Liver (tissue), 9 donors: ENCODE results near the gene FBXW7. TPM values are rescaled to one million over a fixed set of nuclear protein-coding genes. Genes with fewer than 3 reads are reported as not detected.

Source experiments
- DNase-seq: peaks from one replicate; pipeline ENCODE4 v3.0.0-alpha.2; 2017; ENCODE audit warnings: low spot score
- H3K27ac ChIP-seq, 2 donors: one replicate each; pipeline ENCODE4 v1.7.0; 2013; ENCODE audit warnings: inconsistent platforms in 2 of 2, low read length in 2 of 2, control low read depth in 1 of 2, low read depth in 1 of 2, mild to moderate bottlenecking in 1 of 2
- H3K27me3 ChIP-seq, 4 donors: one replicate each; pipeline versions ENCODE4 v1.6.1 to v1.7.0; 2013; ENCODE audit warnings: low read length in 3 of 4, inconsistent platforms in 1 of 4, mild to moderate bottlenecking in 1 of 4, moderate library complexity in 1 of 4; ENCODE audit not compliant: control insufficient read depth in 4 of 4, insufficient read depth in 4 of 4
- H3K36me3 ChIP-seq, 4 donors: one replicate each; pipeline versions ENCODE4 v1.6.1 to v1.7.0; 2013; ENCODE audit warnings: low read length in 3 of 4, mild to moderate bottlenecking in 3 of 4, low read depth in 1 of 4, moderate library complexity in 1 of 4; ENCODE audit not compliant: control insufficient read depth in 4 of 4, insufficient read depth in 3 of 4
- H3K4me1 ChIP-seq, 4 donors: one replicate each; pipeline versions ENCODE4 v1.6.1 to v1.7.0; 2013; ENCODE audit warnings: low read length in 3 of 4, mild to moderate bottlenecking in 3 of 4, moderate library complexity in 1 of 4; ENCODE audit not compliant: control insufficient read depth in 4 of 4, insufficient read depth in 4 of 4
- H3K4me3 ChIP-seq, 3 donors: one replicate each; pipeline versions ENCODE4 v1.6.1 to v1.7.0; 2013; ENCODE audit warnings: low read length in 3 of 3, control low read depth in 1 of 3, low read depth in 1 of 3, mild to moderate bottlenecking in 1 of 3
- H3K9ac ChIP-seq, 2 donors: one replicate each; pipeline ENCODE4 v1.7.0; 2013; ENCODE audit warnings: low read length in 2 of 2, mild to moderate bottlenecking in 2 of 2, moderate library complexity in 2 of 2, control low read depth in 1 of 2, low read depth in 1 of 2
- H3K9me3 ChIP-seq, 4 donors: one replicate each; pipeline versions ENCODE4 v1.6.1 to v1.7.0; 2013; ENCODE audit warnings: low read length in 3 of 4; ENCODE audit not compliant: control insufficient read depth in 4 of 4
- CTCF ChIP-seq: fragments of 150-350 bp; IDR thresholded peaks from 2 replicates; pipeline ENCODE4 v1.5.1; 2017; ENCODE audit warnings: improper control_type of control experiment, low read depth, low read length; ENCODE audit not compliant: missing input control
- EGR1 ChIP-seq, 2 donors: IDR thresholded peaks; 2 replicates each; pipeline ENCODE4 v1.6.1; 2016 to 2018; ENCODE audit warnings: antibody characterized with exemption in 2 of 2, low read depth in 2 of 2
- FOXA1 ChIP-seq: IDR thresholded peaks from 2 replicates; pipeline ENCODE4 v1.6.1; 2016; ENCODE audit warnings: antibody characterized with exemption
- HNF4A ChIP-seq, 2 donors: conservative IDR thresholded peaks; 2 replicates each; pipeline ENCODE4 v1.6.1; 2016; ENCODE audit warnings: antibody characterized with exemption in 2 of 2, mild to moderate bottlenecking in 2 of 2
- JUND ChIP-seq, 2 donors: IDR thresholded peaks; 2 replicates each; pipeline ENCODE4 v1.6.1; 2016; ENCODE audit warnings: antibody characterized with exemption in 2 of 2
- NR2F2 ChIP-seq: IDR thresholded peaks from 2 replicates; pipeline ENCODE4 v1.6.1; 2016; ENCODE audit warnings: antibody characterized with exemption
- RAD21 ChIP-seq, 2 donors: IDR thresholded peaks; 2 replicates each; pipeline ENCODE4 v1.6.1; 2016; ENCODE audit warnings: antibody characterized with exemption in 2 of 2, mild to moderate bottlenecking in 2 of 2
- REST ChIP-seq: IDR thresholded peaks from 2 replicates; pipeline ENCODE4 v1.6.1; 2016; ENCODE audit warnings: antibody characterized with exemption, mild to moderate bottlenecking
- SP1 ChIP-seq: IDR thresholded peaks from 2 replicates; pipeline ENCODE4 v1.6.1; 2018; ENCODE audit warnings: antibody characterized with exemption, mild to moderate bottlenecking
- TAF1 ChIP-seq: conservative IDR thresholded peaks from 2 replicates; pipeline ENCODE4 v1.6.1; 2016; ENCODE audit warnings: antibody characterized with exemption, mild to moderate bottlenecking
- YY1 ChIP-seq: IDR thresholded peaks from 2 replicates; pipeline ENCODE4 v1.6.1; 2016; ENCODE audit warnings: antibody characterized with exemption, mild to moderate bottlenecking
- WGBS: extraction: QIAGEN DNeasy Blood & Tissue Kit; methylation state at CpG from one replicate; pipeline ENCODE4 v1.1.7; 2013; 5-methylcytosine and 5-hydroxymethylcytosine counted together
- polyA plus RNA-seq, 2 donors: library from polyadenylated mRNA; stranded (reverse) in 1 of 2; unstranded in 1 of 2; fragments of 200-250 nt in 1 of 2; fragments of >200 nt in 1 of 2; fragmentation: Nextera tagmentation in 1 of 2; extraction: Ambion mirVana in 1 of 2; gene quantifications; one replicate each; pipeline versions ENCODE4 v1.2.1 to v1.2.3, GENCODE V29; 2013 to 2015
- total RNA-seq, 2 donors: library from RNA; depleted of rRNA; stranded (reverse); fragments of >200 nt; gene quantifications; one replicate each; pipeline ENCODE4 v1.2.3, GENCODE V29; 2014
- TF ChIP-seq, protein P1 (sequence below): IDR thresholded peaks from 2 replicates; pipeline ENCODE4 v1.6.1; 2016; ENCODE audit warnings: antibody characterized with exemption
- donor health status: healthy.
- donor health status: healthy.
- donor health status: healthy.
- donor health status: healthy.
- donor health status: healthy.

The FBXW7 gene
- total and polyA plus RNA-seq, 4 donors: 4.0 to 56.9 (median 16.1) TPM

DNA sequence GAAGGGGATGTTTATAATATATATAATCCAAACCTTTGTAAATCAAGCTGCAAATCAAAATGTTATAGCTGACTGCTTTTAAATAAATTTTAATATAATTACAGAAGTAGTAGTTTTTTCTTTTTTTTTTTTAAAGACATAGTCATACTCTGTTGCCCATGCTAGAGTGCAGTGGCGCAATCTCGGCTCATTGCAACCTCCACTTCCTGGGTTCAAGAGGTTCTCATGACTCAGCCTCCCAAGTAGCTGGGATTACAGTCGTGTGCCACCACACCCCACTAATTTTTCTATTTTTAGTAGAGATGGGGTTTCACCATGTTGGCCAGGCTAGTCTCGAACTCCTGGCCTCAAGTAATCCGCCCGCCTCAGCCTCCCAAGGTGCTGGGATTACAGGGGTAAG, 178.7 kb downstream of the FBXW7 start:
- Histone ChIP-seq H3K36me3 (no peaks in the 10 kb centered on the region), H3K4me1 (peaks cover 1 to 21% (median 8%) of the 10 kb centered on the region in 4 donors), H3K27ac (no peak overlapping the region), H3K9me3 (no peaks in the 10 kb centered on the region), H3K27me3 (no peaks in the 10 kb centered on the region), H3K9ac (no peak overlapping the region), H3K4me3 (no peak overlapping the region)
- no peak for DNase-seq
- 89% methylated on average over 6 of the region's 6 CpGs for WGBS
- no peak for TF ChIP-seq CTCF
- TF ChIP-seq YY1: no peak
- TF ChIP-seq TAF1: no peak
- no peak for TF ChIP-seq NR2F2
- TF ChIP-seq HNF4A (conservative IDR thresholded peaks at IDR 0.05): no peak
- TF ChIP-seq FOXA1: no peak
- TF ChIP-seq SP1: no peak
- TF ChIP-seq EGR1 (IDR thresholded peaks at IDR 0.05; ENCODE audit: low read depth in 2 of 2): no peak

DNA sequence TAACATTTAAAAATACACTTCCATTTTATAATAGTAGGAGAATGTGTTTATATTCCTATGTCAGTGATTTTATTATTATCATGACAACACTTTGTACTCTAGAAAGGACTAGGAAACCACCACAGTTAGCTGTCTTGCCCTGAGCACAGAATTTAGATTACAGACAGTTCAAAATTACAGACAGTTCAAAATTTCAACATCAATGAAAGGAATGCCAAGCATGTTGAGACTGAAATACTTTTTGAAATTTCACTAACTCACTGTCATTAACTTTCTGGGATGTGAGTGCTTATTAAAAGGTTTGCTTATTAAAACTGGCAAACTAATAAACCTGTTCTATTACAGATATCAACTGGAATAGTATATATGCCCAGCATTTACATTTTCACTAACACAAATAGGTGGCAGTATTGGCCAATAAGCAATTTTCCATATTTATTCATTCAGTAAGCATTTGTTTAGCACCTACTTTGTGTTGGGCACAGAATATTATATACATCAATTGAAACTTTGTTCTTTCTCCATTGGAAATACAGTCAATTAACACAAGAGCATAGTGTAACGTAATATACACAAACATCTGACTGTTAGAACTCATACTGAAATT, 179.4 kb downstream of the FBXW7 start:
- H3K4me3 ChIP-seq: no peak overlapping the region
- DNase-seq: no peak

DNA sequence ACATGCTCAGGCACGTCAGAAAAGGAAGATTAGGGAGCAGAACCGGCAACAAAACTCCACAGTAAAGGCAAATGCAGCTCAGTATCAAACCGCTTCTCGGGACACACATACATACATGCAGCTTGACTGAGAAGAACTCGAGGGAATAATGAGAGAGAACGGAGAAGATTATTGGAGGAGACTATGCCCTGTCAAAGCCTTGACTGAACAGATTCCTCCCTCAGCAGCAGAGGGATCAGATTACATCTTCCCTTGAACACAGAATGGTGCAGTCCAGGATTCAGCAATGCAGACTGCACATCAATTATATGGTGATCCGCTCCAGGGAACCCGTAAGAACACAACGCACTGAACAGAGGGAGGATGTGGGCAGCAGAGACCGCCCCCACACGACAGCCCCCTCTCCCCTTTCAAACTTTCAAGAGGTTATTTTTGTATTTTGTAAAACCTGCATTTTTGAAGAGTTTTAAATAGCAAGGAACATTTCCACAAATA, 183.2 kb downstream of the FBXW7 start:
- no peak for DNase-seq
- 70% methylated on average over 11 of the region's 11 CpGs for WGBS
- Histone ChIP-seq H3K27ac (peak overlapping the region; percentile 56 to 61), H3K4me1 (peaks cover 1 to 16% (median 5%) of the 10 kb centered on the region in 4 donors), H3K27me3 (no peaks in the 10 kb centered on the region), H3K36me3 (no peaks in the 10 kb centered on the region), H3K4me3 (no peak overlapping the region), H3K9me3 (no peaks in the 10 kb centered on the region), H3K9ac (peak overlapping the region in 1 of 2 donors; percentile 13)
- TF ChIP-seq, protein P1, sequence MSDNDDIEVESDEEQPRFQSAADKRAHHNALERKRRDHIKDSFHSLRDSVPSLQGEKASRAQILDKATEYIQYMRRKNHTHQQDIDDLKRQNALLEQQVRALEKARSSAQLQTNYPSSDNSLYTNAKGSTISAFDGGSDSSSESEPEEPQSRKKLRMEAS: no peak
- peak; percentile 82 for TF ChIP-seq TAF1
- TF ChIP-seq RAD21 (IDR thresholded peaks at IDR 0.05): peak; percentile 6 to 26
- TF ChIP-seq SP1: peak; percentile 53
- TF ChIP-seq REST: no peak

More for the DNA sequence above, 179.4 kb downstream of the FBXW7 start:
- TF ChIP-seq HNF4A (conservative IDR thresholded peaks at IDR 0.05) (peak; percentile 18 to 31), JUND (IDR thresholded peaks at IDR 0.05) (no peak)
- Histone ChIP-seq H3K9ac (no peak overlapping the region), H3K27ac (no peak overlapping the region), H3K4me1 (peaks cover 1 to 21% (median 8%) of the 10 kb centered on the region in 4 donors), H3K27me3 (no peaks in the 10 kb centered on the region), H3K9me3 (no peaks in the 10 kb centered on the region), H3K36me3 (no peaks in the 10 kb centered on the region)
- 96% methylated on average over 1 of the region's 1 CpG for WGBS
